WERI-Rb-1 (cell line): ENCODE measurements around the gene P3H1.

Source experiments
- DNase-seq: peaks from one replicate; pipeline ENCODE4 v3.0.0-alpha.2; 2020
- H3K27ac ChIP-seq: fragments of 250-450 bp; sonication (Bioruptor Pico); 2 replicates; pipeline ENCODE4 v1.5.1; 2020; ENCODE audit warnings: mild to moderate bottlenecking, moderate library complexity
- H3K27me3 ChIP-seq: fragments of 250-450 bp; sonication (Bioruptor Pico); 2 replicates; pipeline ENCODE4 v1.5.1; 2021; ENCODE audit warnings: mild to moderate bottlenecking, low read depth, moderate library complexity; ENCODE audit not compliant: insufficient read depth, severe bottlenecking
- H3K36me3 ChIP-seq: fragments of 250-450 bp; sonication (Bioruptor Pico); 2 replicates; pipeline ENCODE4 v1.5.1; 2020; ENCODE audit warnings: mild to moderate bottlenecking, moderate library complexity
- H3K4me3 ChIP-seq: 2 replicates; pipeline ENCODE4 v1.5.1; 2011; ENCODE audit warnings: low read depth, mild to moderate bottlenecking, control low read depth, low read length
- H3K9me3 ChIP-seq: fragments of 250-450 bp; sonication (Bioruptor Pico); 2 replicates; pipeline ENCODE4 v1.5.1; 2021; ENCODE audit warnings: mild to moderate bottlenecking, moderate library complexity; ENCODE audit not compliant: severe bottlenecking
- CTCF ChIP-seq: IDR thresholded peaks from 2 replicates; pipeline ENCODE4 v1.5.1; 2011; ENCODE audit warnings: low read depth, mild to moderate bottlenecking, control low read depth, inconsistent platforms, low read length

P3H1 gene

GRCh38 chr1:42737257-42737656 is 29.6 kb downstream of the P3H1 start:
- Histone ChIP-seq H3K27ac (no peak overlapping the region), H3K9me3 (no peaks in the 10 kb centered on the region), H3K36me3 (no peaks in the 10 kb centered on the region), H3K4me3 (no peak overlapping the region), H3K27me3 (no peaks in the 10 kb centered on the region)
- DNase-seq: no peak
- no peak for TF ChIP-seq CTCF

GRCh38 chr1:42736571-42737200 is 30.1 kb downstream of the P3H1 start:
- Histone ChIP-seq H3K36me3 (no peaks in the 10 kb centered on the region), H3K4me3 (no peak overlapping the region), H3K9me3 (no peaks in the 10 kb centered on the region), H3K27ac (no peak overlapping the region), H3K27me3 (no peaks in the 10 kb centered on the region)
- no peak for DNase-seq
- no peak for TF ChIP-seq CTCF

GRCh38 chr1:42736152-42736551 is 30.7 kb downstream of the P3H1 start:
- Histone ChIP-seq H3K27me3 (no peaks in the 10 kb centered on the region), H3K27ac (no peak overlapping the region), H3K36me3 (no peaks in the 10 kb centered on the region), H3K9me3 (no peaks in the 10 kb centered on the region), H3K4me3 (no peak overlapping the region)
- peak; percentile 66 for DNase-seq
- TF ChIP-seq CTCF: peak; percentile 67

- TF ChIP-seq CTCF: no peak
- no peak overlapping the region for H3K27ac ChIP-seq
- no peak overlapping the region for H3K4me3 ChIP-seq
- H3K9me3 ChIP-seq: no peaks in the 10 kb centered on the region
- H3K36me3 ChIP-seq: no peaks in the 10 kb centered on the region
- no peak for DNase-seq
- H3K27me3 ChIP-seq: no peaks in the 10 kb centered on the region
Measured at GRCh38 chr1:42735477-42736105, 31.2 kb downstream of the P3H1 start.

GRCh38 chr1:42735056-42735455 is 31.8 kb downstream of the P3H1 start:
- TF ChIP-seq CTCF: no peak

More at GRCh38 chr1:42735056-42735455, 31.8 kb downstream of the P3H1 start:
- Histone ChIP-seq H3K4me3 (no peak overlapping the region), H3K27ac (no peak overlapping the region), H3K36me3 (no peaks in the 10 kb centered on the region), H3K27me3 (no peaks in the 10 kb centered on the region), H3K9me3 (no peaks in the 10 kb centered on the region)
- no peak for DNase-seq
